CD4-positive, CD25-positive, alpha-beta regulatory T cell (primary cell): ENCODE data around the gene KLHL7. TPM values are rescaled to one million over a fixed set of nuclear protein-coding genes. Genes with fewer than 3 reads are reported as not detected.

Experiments used
- ATAC-seq, 2 donors: fragments of 150-1000 bp; cut with Tn5 transposase; one replicate each; pipeline ENCODE4 v1.10.0; 2021; ENCODE audit warnings: low read depth in 2 of 2, moderate number of reproducible peaks in 2 of 2, moderate library complexity in 1 of 2
- DNase-seq, 3 donors: peaks; one replicate each; pipeline versions ENCODE4 v3.0.0 to v3.0.0-alpha.2; 2012 to 2022; ENCODE audit warnings: mixed read lengths in 1 of 3
- H3K27ac ChIP-seq: one replicate; pipeline ENCODE4 v1.7.0; 2013; ENCODE audit warnings: mild to moderate bottlenecking, low read length; ENCODE audit not compliant: insufficient read depth, poor library complexity, severe bottlenecking
- H3K27me3 ChIP-seq: one replicate; pipeline ENCODE4 v1.7.0; 2013; ENCODE audit warnings: low read length; ENCODE audit not compliant: control insufficient read depth, insufficient read depth
- H3K36me3 ChIP-seq: one replicate; pipeline ENCODE4 v1.7.0; 2013; ENCODE audit warnings: mild to moderate bottlenecking, low read length, moderate library complexity; ENCODE audit not compliant: control insufficient read depth, insufficient read depth
- H3K4me1 ChIP-seq: 2 replicates; pipeline ENCODE4 v1.7.0; 2013; ENCODE audit warnings: mild to moderate bottlenecking, low read length; ENCODE audit not compliant: insufficient read depth, control insufficient read depth, poor library complexity, severe bottlenecking
- H3K4me3 ChIP-seq: one replicate; pipeline ENCODE4 v1.7.0; 2013; ENCODE audit warnings: low read depth, mild to moderate bottlenecking, low read length, moderate library complexity
- H3K9me3 ChIP-seq, 2 experiments: 1 replicate in 1 of 2; 2 replicates in 1 of 2; pipeline ENCODE4 v1.7.0; 2013; ENCODE audit warnings: low read length in 2 of 2, mild to moderate bottlenecking in 1 of 2, moderate library complexity in 1 of 2; ENCODE audit not compliant: control insufficient read depth in 2 of 2
- H3K27ac Mint-ChIP-seq, 3 donors: one replicate each; pipeline ENCODE4 v1.8.0; 2020 to 2022; ENCODE audit warnings: mild to moderate bottlenecking in 3 of 3, mixed read lengths in 3 of 3, moderate library complexity in 2 of 3
- H3K27me3 Mint-ChIP-seq: one replicate; pipeline ENCODE4 v1.8.0; 2022; ENCODE audit warnings: mild to moderate bottlenecking, mixed read lengths
- H3K36me3 Mint-ChIP-seq: one replicate; pipeline ENCODE4 v1.8.0; 2020; ENCODE audit warnings: mixed read lengths
- H3K4me1 Mint-ChIP-seq, 4 donors: one replicate each; pipeline ENCODE4 v1.8.0; 2020 to 2022; ENCODE audit warnings: mixed read lengths in 4 of 4, mild to moderate bottlenecking in 1 of 4
- H3K4me3 Mint-ChIP-seq, 4 donors: one replicate each; pipeline ENCODE4 v1.8.0; 2020 to 2022; ENCODE audit warnings: mild to moderate bottlenecking in 4 of 4, mixed read lengths in 4 of 4, moderate library complexity in 3 of 4
- H3K9me3 Mint-ChIP-seq, 7 donors: one replicate each; pipeline ENCODE4 v1.8.0; 2020 to 2022; ENCODE audit warnings: mixed read lengths in 7 of 7, mild to moderate bottlenecking in 3 of 7, moderate library complexity in 2 of 7
- polyA plus RNA-seq, 4 donors: library from polyadenylated mRNA; unstranded; fragments of 300-500 nt; fragmentation: Illumina TruSeq; gene quantifications; one replicate each; pipeline ENCODE4 v1.2.3, GENCODE V29; 2021
- total RNA-seq: library from RNA; stranded (reverse); gene quantifications from one replicate; pipeline ENCODE4 v1.2.3, GENCODE V29; 2022

Gene KLHL7
- total and polyA plus RNA-seq, 5 donors from 2014 or later, result 19.7 to 32.4 (median 25.9) TPM

DNA sequence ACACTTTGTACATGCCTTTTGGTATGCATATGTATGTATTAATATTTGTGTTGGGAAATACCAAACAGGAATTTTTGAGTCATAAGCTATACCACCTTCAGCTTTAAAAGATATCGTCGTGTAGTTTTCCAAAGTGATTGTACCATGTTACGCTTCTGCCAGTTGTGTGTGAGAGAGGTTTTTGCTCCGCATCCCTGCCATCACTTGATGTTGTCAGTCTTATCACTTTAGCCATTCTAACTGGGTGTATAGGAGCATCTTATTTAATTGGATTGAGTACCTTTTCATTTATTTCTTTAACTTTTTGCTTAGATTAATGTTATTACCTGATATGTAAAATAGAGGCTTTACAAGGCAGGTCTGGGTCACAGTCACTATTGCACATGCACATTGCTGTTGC is 3.4 kb downstream of the KLHL7 start:
- peaks cover 20% of the 10 kb centered on the region for H3K4me1 ChIP-seq
- no peak overlapping the region for H3K27ac ChIP-seq
- H3K36me3 Mint-ChIP-seq, result peaks cover 17% of the 10 kb centered on the region
- H3K4me3 Mint-ChIP-seq, result peak overlapping the region in 3 of 4 donors; percentile 5 to 93 (median 45)
- H3K9me3 Mint-ChIP-seq, result no peaks in the 10 kb centered on the region
- no peak for DNase-seq
- H3K36me3 ChIP-seq, result peaks cover 2% of the 10 kb centered on the region
- no peaks in the 10 kb centered on the region for H3K27me3 Mint-ChIP-seq
- no peaks in the 10 kb centered on the region for H3K27me3 ChIP-seq
- no peak overlapping the region for H3K4me3 ChIP-seq
- peaks cover 32 to 70% (median 53%) of the 10 kb centered on the region in 4 donors for H3K4me1 Mint-ChIP-seq
- ATAC-seq, result no peak
- H3K9me3 ChIP-seq, result no peaks in the 10 kb centered on the region
- H3K27ac Mint-ChIP-seq, result peak overlapping the region in 1 of 3 donors; percentile 12

GRCh38 chr7:23109470-23109869 is 3.9 kb downstream of the KLHL7 start:
- ATAC-seq (no peak), DNase-seq (no peak)
- Mint-ChIP-seq H3K36me3 (peaks cover 17% of the 10 kb centered on the region), H3K27ac (no peak overlapping the region), H3K9me3 (no peaks in the 10 kb centered on the region), H3K4me3 (peak overlapping the region in 1 of 4 donors; percentile 54), H3K4me1 (peaks cover 32 to 69% (median 54%) of the 10 kb centered on the region in 4 donors), H3K27me3 (no peaks in the 10 kb centered on the region)
- Histone ChIP-seq H3K36me3 (peaks cover 2% of the 10 kb centered on the region), H3K27ac (no peak overlapping the region), H3K4me3 (no peak overlapping the region), H3K4me1 (peaks cover 20% of the 10 kb centered on the region), H3K27me3 (no peaks in the 10 kb centered on the region), H3K9me3 (no peaks in the 10 kb centered on the region)

DNA sequence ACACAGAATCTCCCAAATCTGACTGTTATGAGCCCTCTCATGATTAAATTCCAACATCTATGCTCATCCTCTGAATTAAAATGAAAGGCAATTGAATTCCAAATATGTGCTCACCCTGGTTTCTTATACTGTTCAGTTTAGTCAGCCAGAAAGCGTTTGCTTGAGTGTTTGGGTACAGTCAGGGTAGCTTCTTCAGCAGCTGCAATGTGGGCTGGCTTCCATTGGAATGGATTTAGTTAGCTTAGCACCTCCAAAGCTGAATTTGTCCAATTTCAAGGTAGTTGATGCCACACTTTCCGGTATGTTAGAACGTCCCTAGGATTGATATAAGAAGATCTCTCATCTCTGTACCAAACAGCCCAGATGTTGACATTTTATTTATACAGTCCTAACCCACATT is 9.3 kb downstream of the KLHL7 start:
- H3K27me3 ChIP-seq, result no peaks in the 10 kb centered on the region
- H3K36me3 ChIP-seq, result peaks cover 2% of the 10 kb centered on the region
- H3K9me3 Mint-ChIP-seq, result no peaks in the 10 kb centered on the region
- no peaks in the 10 kb centered on the region for H3K9me3 ChIP-seq
- ATAC-seq (no peak), DNase-seq (no peak)
- peak overlapping the region in 1 of 3 donors; percentile 44 for H3K27ac Mint-ChIP-seq
- no peaks in the 10 kb centered on the region for H3K4me1 ChIP-seq
- H3K4me3 ChIP-seq, result no peak overlapping the region
- no peak overlapping the region for H3K27ac ChIP-seq
- H3K4me1 Mint-ChIP-seq, result peaks cover 23 to 50% (median 32%) of the 10 kb centered on the region in 4 donors
- peaks cover 4% of the 10 kb centered on the region for H3K36me3 Mint-ChIP-seq
- H3K4me3 Mint-ChIP-seq, result no peak overlapping the region
- no peaks in the 10 kb centered on the region for H3K27me3 Mint-ChIP-seq

- DNase-seq, result no peak
- no peaks in the 10 kb centered on the region for H3K27me3 Mint-ChIP-seq
- H3K4me1 ChIP-seq, result no peaks in the 10 kb centered on the region
Measured at GRCh38 chr7:23115991-23116390, 10.4 kb downstream of the KLHL7 start.

GRCh38 chr7:23117841-23118240 is 12.3 kb downstream of the KLHL7 start:
- Histone ChIP-seq H3K27me3 (no peaks in the 10 kb centered on the region), H3K4me3 (no peak overlapping the region), H3K36me3 (no peaks in the 10 kb centered on the region), H3K4me1 (no peaks in the 10 kb centered on the region), H3K9me3 (no peaks in the 10 kb centered on the region), H3K27ac (no peak overlapping the region)
- Mint-ChIP-seq H3K9me3 (no peaks in the 10 kb centered on the region), H3K4me3 (no peak overlapping the region), H3K4me1 (peaks cover 6 to 36% (median 23%) of the 10 kb centered on the region in 4 donors), H3K27me3 (no peaks in the 10 kb centered on the region), H3K27ac (peak overlapping the region in 1 of 3 donors; percentile 8), H3K36me3 (peaks cover 10% of the 10 kb centered on the region)
- no peak for ATAC-seq
- no peak for DNase-seq

More at GRCh38 chr7:23115991-23116390, 10.4 kb downstream of the KLHL7 start:
- H3K9me3 ChIP-seq, result no peaks in the 10 kb centered on the region
- peaks cover 3% of the 10 kb centered on the region for H3K36me3 Mint-ChIP-seq
- H3K27ac Mint-ChIP-seq, result peak overlapping the region in 1 of 3 donors; percentile 26
- no peak overlapping the region for H3K4me3 ChIP-seq
- peaks cover 18 to 43% (median 26%) of the 10 kb centered on the region in 4 donors for H3K4me1 Mint-ChIP-seq
- no peak overlapping the region for H3K27ac ChIP-seq
- no peak for ATAC-seq
- no peaks in the 10 kb centered on the region for H3K27me3 ChIP-seq
- no peak overlapping the region for H3K4me3 Mint-ChIP-seq
- H3K9me3 Mint-ChIP-seq, result no peaks in the 10 kb centered on the region
- H3K36me3 ChIP-seq, result peaks cover 2% of the 10 kb centered on the region

- H3K4me1 ChIP-seq, result no peaks in the 10 kb centered on the region
- no peaks in the 10 kb centered on the region for H3K27me3 Mint-ChIP-seq
- peaks cover 10% of the 10 kb centered on the region for H3K36me3 Mint-ChIP-seq
Measured at GRCh38 chr7:23120106-23120505, 14.5 kb downstream of the KLHL7 start.

DNA sequence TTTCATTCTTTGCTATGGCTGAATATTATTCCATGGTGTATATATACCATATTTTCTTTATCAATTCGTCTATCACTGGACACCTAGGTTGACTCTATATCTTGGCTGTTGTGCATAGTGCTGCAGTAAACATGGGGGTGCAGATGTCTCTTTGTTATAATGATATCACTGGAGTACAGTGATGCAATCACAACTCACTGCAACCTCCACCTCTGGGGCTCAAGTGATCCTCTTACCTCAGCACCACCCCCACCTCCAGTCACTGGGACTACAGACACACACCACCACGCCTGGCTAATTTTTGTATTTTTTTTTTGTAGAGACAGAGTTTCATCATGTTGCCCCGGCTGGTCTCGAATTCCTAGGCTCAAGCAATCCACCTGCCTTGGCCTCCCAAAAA is 15.6 kb downstream of the KLHL7 start:
- H3K27me3 Mint-ChIP-seq, result no peaks in the 10 kb centered on the region
- H3K36me3 Mint-ChIP-seq, result peaks cover 16% of the 10 kb centered on the region
- no peaks in the 10 kb centered on the region for H3K9me3 ChIP-seq
- H3K4me1 ChIP-seq, result no peaks in the 10 kb centered on the region
- H3K4me1 Mint-ChIP-seq, result peaks cover 6 to 21% (median 18%) of the 10 kb centered on the region in 4 donors
- H3K27ac ChIP-seq, result no peak overlapping the region
- DNase-seq, result no peak
- H3K36me3 ChIP-seq, result peaks cover 13% of the 10 kb centered on the region
- no peaks in the 10 kb centered on the region for H3K9me3 Mint-ChIP-seq
- peak overlapping the region in 1 of 3 donors; percentile 59 for H3K27ac Mint-ChIP-seq
- no peak overlapping the region for H3K4me3 ChIP-seq
- ATAC-seq, result no peak
- no peak overlapping the region for H3K4me3 Mint-ChIP-seq
- H3K27me3 ChIP-seq, result no peaks in the 10 kb centered on the region

More at GRCh38 chr7:23120106-23120505, 14.5 kb downstream of the KLHL7 start:
- Mint-ChIP-seq H3K4me1 (peaks cover 6 to 26% (median 22%) of the 10 kb centered on the region in 4 donors), H3K9me3 (no peaks in the 10 kb centered on the region), H3K4me3 (no peak overlapping the region), H3K27ac (no peak overlapping the region)
- no peaks in the 10 kb centered on the region for H3K27me3 ChIP-seq
- H3K4me3 ChIP-seq, result no peak overlapping the region
- no peak for DNase-seq
- ATAC-seq, result no peak
- no peaks in the 10 kb centered on the region for H3K9me3 ChIP-seq
- H3K36me3 ChIP-seq, result peaks cover 5% of the 10 kb centered on the region
- H3K27ac ChIP-seq, result no peak overlapping the region

GRCh38 chr7:23123007-23123406 is 17.4 kb downstream of the KLHL7 start:
- Histone ChIP-seq H3K27me3 (no peaks in the 10 kb centered on the region), H3K36me3 (peaks cover 28% of the 10 kb centered on the region), H3K27ac (no peak overlapping the region), H3K9me3 (no peaks in the 10 kb centered on the region), H3K4me1 (no peaks in the 10 kb centered on the region), H3K4me3 (no peak overlapping the region)
- peaks cover 23% of the 10 kb centered on the region for H3K36me3 Mint-ChIP-seq
- no peak for DNase-seq
- H3K27ac Mint-ChIP-seq, result no peak overlapping the region
- H3K4me1 Mint-ChIP-seq, result peaks cover 0 to 12% (median 7%) of the 10 kb centered on the region in 4 donors
- no peak for ATAC-seq
- no peaks in the 10 kb centered on the region for H3K9me3 Mint-ChIP-seq
- H3K27me3 Mint-ChIP-seq, result no peaks in the 10 kb centered on the region
- no peak overlapping the region for H3K4me3 Mint-ChIP-seq
